IMR-90 (cell line): ENCODE results near the gene ZFPM1. TPM values are rescaled to one million over a fixed set of nuclear protein-coding genes. Genes with fewer than 3 reads are reported as not detected.

Source experiments
- ATAC-seq: fragments of 200-7000 bp; cut with Tn5 transposase; 2 replicates; pipeline ENCODE4 v1.9.1; 2020; ENCODE audit warnings: low read depth, mild to moderate bottlenecking, moderate library complexity
- BruUV-seq: library from RNA; stranded (reverse); fragments of 400-500 nt; replicated peaks from 2 replicates; lab custom pipeline; 2021; lab: Mats Ljungman, UMichigan
- CTCF ChIA-PET: fragments of 300-600 bp; formaldehyde crosslinking; extraction: SDS; loops from one replicate; lab custom pipeline; 2021; ENCODE audit warnings: antibody characterized with exemption; lab: Yijun Ruan, JAX
- POLR2A ChIA-PET: fragments of 300-600 bp; sonication (Branson Sonifier 250); formaldehyde crosslinking; loops from one replicate; lab custom pipeline; 2022; ENCODE audit warnings: antibody characterized with exemption; ENCODE audit not compliant: unreplicated experiment; lab: Charles Lee
- DNase-seq: peaks from one replicate; pipeline ENCODE4 v3.0.0; 2013
- H2AFZ ChIP-seq: replicated peaks from 2 replicates; pipeline ENCODE3; 2013; ENCODE audit warnings: low read length, mild to moderate bottlenecking; ENCODE audit not compliant: poor library complexity
- H2AK5ac ChIP-seq: 2 replicates; pipeline ENCODE4 v1.6.1; 2013; ENCODE audit warnings: low read depth, low read length, inconsistent platforms
- H2AK9ac ChIP-seq: replicated peaks from 2 replicates; pipeline ENCODE3; 2013; ENCODE audit warnings: mild to moderate bottlenecking, low read depth, low read length, moderate library complexity; ENCODE audit not compliant: poor library complexity
- H2BK120ac ChIP-seq: 2 replicates; pipeline ENCODE4 v1.6.1; 2013; ENCODE audit warnings: low read depth, low read length, inconsistent platforms
- H2BK15ac ChIP-seq: 3 replicates; pipeline ENCODE4 v1.6.1; 2013; ENCODE audit warnings: low read depth, low read length, inconsistent platforms
- H2BK20ac ChIP-seq: 2 replicates; pipeline ENCODE4 v1.6.1; 2013; ENCODE audit warnings: low read depth, mild to moderate bottlenecking, inconsistent platforms, low read length, moderate library complexity
- H2BK5ac ChIP-seq: 2 replicates; pipeline ENCODE4 v1.6.1; 2013; ENCODE audit warnings: mild to moderate bottlenecking, low read depth, low read length, inconsistent platforms; ENCODE audit not compliant: poor library complexity, severe bottlenecking
- H3K14ac ChIP-seq: replicated peaks from 2 replicates; pipeline ENCODE4 v1.6.1; 2013; ENCODE audit warnings: low read depth, low read length, inconsistent platforms
- H3K18ac ChIP-seq: 2 replicates; pipeline ENCODE4 v1.6.1; 2013; ENCODE audit warnings: low read depth, low read length, control low read depth
- H3K23ac ChIP-seq: 2 replicates; pipeline ENCODE4 v1.6.1; 2013; ENCODE audit warnings: low read depth, low read length, inconsistent platforms
- H3K27ac ChIP-seq: 2 replicates; pipeline ENCODE4 v1.5.1; 2013; ENCODE audit warnings: mild to moderate bottlenecking, control low read depth, low read length; ENCODE audit not compliant: insufficient read depth
- H3K27me3 ChIP-seq: 2 replicates; pipeline ENCODE4 v1.6.1; 2013; ENCODE audit warnings: low read length; ENCODE audit not compliant: control insufficient read depth, insufficient read depth
- H3K36me3 ChIP-seq: 2 replicates; pipeline ENCODE4 v1.6.1; 2013; ENCODE audit warnings: low read length, mixed read lengths; ENCODE audit not compliant: control insufficient read depth, insufficient read depth
- H3K4ac ChIP-seq: 2 replicates; pipeline ENCODE4 v1.6.1; 2013; ENCODE audit warnings: low read depth, low read length, inconsistent platforms
- H3K4me1 ChIP-seq: 2 replicates; pipeline ENCODE4 v1.6.1; 2013; ENCODE audit warnings: low read length, mixed read lengths; ENCODE audit not compliant: control insufficient read depth, insufficient read depth
- H3K4me2 ChIP-seq: 2 replicates; pipeline ENCODE4 v1.6.1; 2013; ENCODE audit warnings: low read depth, mild to moderate bottlenecking, control low read depth, low read length, moderate library complexity
- H3K4me3 ChIP-seq: 2 replicates; pipeline ENCODE4 v1.5.1; 2013; ENCODE audit warnings: low read depth, mild to moderate bottlenecking, control low read depth, low read length, moderate library complexity; ENCODE audit not compliant: insufficient read depth
- H3K56ac ChIP-seq: 2 replicates; pipeline ENCODE4 v1.6.1; 2013; ENCODE audit warnings: low read length, inconsistent platforms; ENCODE audit not compliant: insufficient read depth; ENCODE audit errors: extremely low read depth
- H3K79me1 ChIP-seq, 2 experiments: 2 replicates each; pipeline ENCODE4 v1.6.1; 2013; ENCODE audit warnings: low read length in 2 of 2, inconsistent platforms in 1 of 2, low read depth in 1 of 2
- H3K9ac ChIP-seq: 2 replicates; pipeline ENCODE4 v1.6.1; 2013; ENCODE audit warnings: low read depth, low read length, control low read depth
- H3K9me1 ChIP-seq: 2 replicates; pipeline ENCODE4 v1.6.1; 2013; ENCODE audit warnings: low read length, inconsistent platforms; ENCODE audit not compliant: insufficient read depth
- H3K9me3 ChIP-seq: 2 replicates; pipeline ENCODE4 v1.6.1; 2013; ENCODE audit warnings: low read length; ENCODE audit not compliant: control insufficient read depth, insufficient read depth
- H4K20me1 ChIP-seq: 2 replicates; pipeline ENCODE4 v1.6.1; 2013; ENCODE audit warnings: low read length, inconsistent platforms; ENCODE audit not compliant: insufficient read depth
- H4K5ac ChIP-seq: 2 replicates; pipeline ENCODE4 v1.6.1; 2013; ENCODE audit warnings: mild to moderate bottlenecking, low read depth, low read length, control low read depth
- H4K8ac ChIP-seq, 2 experiments: 2 replicates each; pipeline ENCODE4 v1.6.1; 2013; ENCODE audit warnings: low read depth in 2 of 2, low read length in 2 of 2, control low read depth in 1 of 2, inconsistent platforms in 1 of 2
- H4K91ac ChIP-seq: 2 replicates; pipeline ENCODE4 v1.6.1; 2013; ENCODE audit warnings: low read depth, low read length, inconsistent platforms; ENCODE audit not compliant: insufficient read depth
- CHD1 ChIP-seq: IDR thresholded peaks from 2 replicates; pipeline ENCODE4 v1.6.1; 2012; ENCODE audit warnings: low read depth, low read length, improper control_type of control experiment
- FOS ChIP-seq: fragments of 150-350 bp; IDR thresholded peaks from 2 replicates; pipeline ENCODE4 v1.6.1; 2016; ENCODE audit warnings: low read depth, low read length
- MAFK ChIP-seq: IDR thresholded peaks from 2 replicates; pipeline ENCODE4 v1.6.1; 2012; ENCODE audit warnings: low read depth, low read length, improper control_type of control experiment
- MAZ ChIP-seq: IDR thresholded peaks from 2 replicates; pipeline ENCODE4 v1.6.1; 2012; ENCODE audit warnings: low read depth, mild to moderate bottlenecking, low read length, improper control_type of control experiment, moderate library complexity, borderline replicate concordance
- MXI1 ChIP-seq: IDR thresholded peaks from 2 replicates; pipeline ENCODE4 v1.6.1; 2012; ENCODE audit warnings: low read depth, mild to moderate bottlenecking, low read length, moderate library complexity, borderline replicate concordance
- NFE2L2 ChIP-seq: fragments of 150-350 bp; IDR thresholded peaks from 2 replicates; pipeline ENCODE4 v1.6.1; 2016; ENCODE audit warnings: low read depth, mild to moderate bottlenecking, low read length
- POLR2A ChIP-seq: IDR thresholded peaks from 2 replicates; pipeline ENCODE4 v1.6.1; 2012; ENCODE audit warnings: mild to moderate bottlenecking, low read depth, low read length
- RAD21 ChIP-seq: IDR thresholded peaks from 2 replicates; pipeline ENCODE4 v1.6.1; 2012; ENCODE audit warnings: low read length, improper control_type of control experiment
- SMC3 ChIP-seq: fragments of 150-350 bp; IDR thresholded peaks from 2 replicates; pipeline ENCODE4 v1.6.1; 2016; ENCODE audit warnings: low read depth, mild to moderate bottlenecking, antibody characterized with exemption, low read length, moderate library complexity
- WGBS, 2 experiments: methylation state at CpG; one replicate each; pipeline versions ENCODE4 v1.1.5 to v1.1.7; 2013; ENCODE audit warnings: missing lambda C conversion rate in 2 of 2; ENCODE audit not compliant: insufficient read length in 1 of 2; ENCODE audit errors: extremely low coverage in 2 of 2; 5-methylcytosine and 5-hydroxymethylcytosine counted together
- dilution Hi-C: fragments of 300-500 bp; cut with HindIII; formaldehyde crosslinking; loops from one replicate; pipeline ENCODE4 v1.14.3; 2018; ENCODE audit warnings: low sequenced_read_pairs; ENCODE audit not compliant: unreplicated experiment
- in situ Hi-C: fragments of 300-500 bp; cut with MboI; formaldehyde crosslinking; loops from 3 replicates; pipeline ENCODE4 v1.14.3; 2019; ENCODE audit warnings: low sequenced_read_pairs, inconsistent platforms, mixed read lengths
- intact Hi-C: fragments of 100-400 bp; cut with micrococcal nuclease; formaldehyde crosslinking; loops from 2 replicates; pipeline ENCODE4 v1.10.0; 2022
- polyA plus RNA-seq, 3 experiments: library from polyadenylated mRNA; depleted of rRNA; stranded (reverse); fragments of >200 nt; gene quantifications; 2 replicates each; pipeline ENCODE4 v1.2.3, GENCODE V29; 2012; ENCODE audit warnings: low replicate concordance in 1 of 3
- total RNA-seq: library from RNA; depleted of rRNA; stranded (reverse); fragments of >200 nt; gene quantifications from 2 replicates; pipeline ENCODE4 v1.2.3, GENCODE V29; 2012
- TF ChIP-seq, protein P1 (sequence below): conservative IDR thresholded peaks from 2 replicates; pipeline ENCODE4 v1.5.1; 2012; ENCODE audit warnings: mild to moderate bottlenecking, low read depth, low read length, improper control_type of control experiment

ZFPM1 gene
- total and polyA plus RNA-seq, 2 of the 4 experiments (the other 2 are of a cell fraction): 0.36 to 1.1 TPM

DNA sequence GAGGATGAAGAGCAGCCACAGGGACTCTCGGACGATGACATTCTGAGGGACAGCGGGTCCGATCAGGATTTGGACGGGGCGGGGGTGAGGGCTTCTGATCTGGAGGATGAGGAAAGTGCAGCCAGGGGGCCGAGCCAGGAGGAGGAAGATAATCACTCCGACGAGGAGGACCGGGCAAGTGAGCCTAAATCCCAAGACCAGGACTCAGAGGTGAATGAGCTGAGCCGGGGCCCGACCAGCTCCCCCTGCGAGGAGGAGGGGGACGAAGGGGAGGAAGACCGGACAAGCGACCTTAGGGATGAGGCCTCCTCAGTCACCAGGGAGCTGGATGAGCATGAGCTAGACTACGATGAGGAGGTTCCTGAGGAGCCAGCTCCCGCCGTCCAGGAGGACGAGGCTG lies 124.1 kb downstream of the ZFPM1 start:
- Histone ChIP-seq H3K14ac (no peak overlapping the region), H2BK15ac (no peak overlapping the region), H2BK20ac (no peak overlapping the region), H3K4me2 (no peak overlapping the region), H2AK9ac (no peak overlapping the region), H3K4ac (no peak overlapping the region), H4K8ac (no peak overlapping the region), H3K79me1 (peaks cover 11 to 80% of the 10 kb centered on the region in 2 experiments), H3K18ac (no peak overlapping the region), H2BK120ac (no peak overlapping the region), H4K91ac (no peak overlapping the region), H3K23ac (no peak overlapping the region), H3K27ac (no peak overlapping the region), H2AK5ac (no peak overlapping the region), H4K20me1 (peaks cover 72% of the 10 kb centered on the region), H3K4me3 (no peak overlapping the region), H3K4me1 (no peaks in the 10 kb centered on the region), H4K5ac (no peak overlapping the region), H3K36me3 (peaks cover 56% of the 10 kb centered on the region), H2AFZ (no peak overlapping the region), H3K27me3 (no peaks in the 10 kb centered on the region), H3K56ac (no peak overlapping the region), H2BK5ac (no peak overlapping the region), H3K9me1 (no peaks in the 10 kb centered on the region), H3K9ac (no peak overlapping the region), H3K9me3 (no peaks in the 10 kb centered on the region)
- dilution Hi-C loops (no loop called here), intact Hi-C loops (no loop called here), in situ Hi-C loops (no loop called here)
- CTCF ChIA-PET: no interaction called here
- no peak for ATAC-seq
- 100% methylated on average over 10 of the region's 20 CpGs; no CpG with 5 or more reads in 1 of the 2 experiments for WGBS, 2 experiments
- no TSS peak for BruUV-seq
- TF ChIP-seq MXI1 (no peak), MAZ (no peak), NFE2L2 (no peak), CHD1 (no peak), POLR2A (no peak), RAD21 (no peak), MAFK (no peak), FOS (no peak), SMC3 (no peak)
- TF ChIP-seq, protein P1, sequence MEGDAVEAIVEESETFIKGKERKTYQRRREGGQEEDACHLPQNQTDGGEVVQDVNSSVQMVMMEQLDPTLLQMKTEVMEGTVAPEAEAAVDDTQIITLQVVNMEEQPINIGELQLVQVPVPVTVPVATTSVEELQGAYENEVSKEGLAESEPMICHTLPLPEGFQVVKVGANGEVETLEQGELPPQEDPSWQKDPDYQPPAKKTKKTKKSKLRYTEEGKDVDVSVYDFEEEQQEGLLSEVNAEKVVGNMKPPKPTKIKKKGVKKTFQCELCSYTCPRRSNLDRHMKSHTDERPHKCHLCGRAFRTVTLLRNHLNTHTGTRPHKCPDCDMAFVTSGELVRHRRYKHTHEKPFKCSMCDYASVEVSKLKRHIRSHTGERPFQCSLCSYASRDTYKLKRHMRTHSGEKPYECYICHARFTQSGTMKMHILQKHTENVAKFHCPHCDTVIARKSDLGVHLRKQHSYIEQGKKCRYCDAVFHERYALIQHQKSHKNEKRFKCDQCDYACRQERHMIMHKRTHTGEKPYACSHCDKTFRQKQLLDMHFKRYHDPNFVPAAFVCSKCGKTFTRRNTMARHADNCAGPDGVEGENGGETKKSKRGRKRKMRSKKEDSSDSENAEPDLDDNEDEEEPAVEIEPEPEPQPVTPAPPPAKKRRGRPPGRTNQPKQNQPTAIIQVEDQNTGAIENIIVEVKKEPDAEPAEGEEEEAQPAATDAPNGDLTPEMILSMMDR: no peak
- POLR2A ChIA-PET: no interaction called here
- no peak for DNase-seq
